Neuronal stem cell (in vitro differentiated cells): ENCODE data around the gene FGGY.

Source experiments
- DNase-seq: peaks from one replicate; pipeline ENCODE4 v3.0.0-alpha.2; 2013; ENCODE audit warnings: low spot score
- H2AFZ ChIP-seq: one replicate; pipeline ENCODE4 v1.6.1; 2013; ENCODE audit warnings: mild to moderate bottlenecking, low read length, inconsistent platforms
- H2AK5ac ChIP-seq: 2 replicates; pipeline ENCODE4 v1.6.1; 2013; ENCODE audit warnings: low read depth, mild to moderate bottlenecking, inconsistent platforms, low read length, moderate library complexity, mixed read lengths
- H2BK120ac ChIP-seq: 2 replicates; pipeline ENCODE4 v1.6.1; 2013; ENCODE audit warnings: low read depth, mild to moderate bottlenecking, inconsistent platforms, low read length, moderate library complexity, mixed read lengths
- H2BK12ac ChIP-seq: one replicate; pipeline ENCODE4 v1.6.1; 2013; ENCODE audit warnings: low read length, inconsistent platforms
- H2BK15ac ChIP-seq: 2 replicates; pipeline ENCODE4 v1.6.1; 2013; ENCODE audit warnings: mild to moderate bottlenecking, low read length, inconsistent platforms, mixed read lengths
- H2BK5ac ChIP-seq: one replicate; pipeline ENCODE4 v1.6.1; 2013; ENCODE audit warnings: inconsistent platforms, mild to moderate bottlenecking, low read length, moderate library complexity
- H3K14ac ChIP-seq: one replicate; pipeline ENCODE4 v1.6.1; 2013; ENCODE audit warnings: low read length, inconsistent platforms
- H3K18ac ChIP-seq: 2 replicates; pipeline ENCODE4 v1.6.1; 2013; ENCODE audit warnings: low read length, inconsistent platforms
- H3K23ac ChIP-seq: 2 replicates; pipeline ENCODE4 v1.6.1; 2013; ENCODE audit warnings: low read depth, mild to moderate bottlenecking, mixed read lengths, low read length, inconsistent platforms; ENCODE audit not compliant: poor library complexity
- H3K27ac ChIP-seq: replicated peaks from 3 replicates; pipeline ENCODE4 v1.5.1; 2013; ENCODE audit warnings: low read length, inconsistent platforms
- H3K27me3 ChIP-seq, 3 experiments: 2 replicates each; pipeline ENCODE4 v1.6.1; 2013; ENCODE audit warnings: low read length in 3 of 3, mild to moderate bottlenecking in 2 of 3, inconsistent platforms in 1 of 3, low read depth in 1 of 3, mixed read lengths in 1 of 3, moderate library complexity in 1 of 3; ENCODE audit not compliant: control insufficient read depth in 3 of 3, insufficient read depth in 3 of 3
- H3K36me3 ChIP-seq, 2 donors: replicated peaks in 1 of 2; 2 replicates each; pipeline ENCODE4 v1.6.1; 2013; ENCODE audit warnings: low read length in 2 of 2; ENCODE audit not compliant: control insufficient read depth in 2 of 2, insufficient read depth in 2 of 2
- H3K4ac ChIP-seq: 2 replicates; pipeline ENCODE4 v1.6.1; 2013; ENCODE audit warnings: inconsistent platforms, mild to moderate bottlenecking, low read length, moderate library complexity
- H3K4me1 ChIP-seq, 2 donors: 1 replicate in 1 of 2; 2 replicates in 1 of 2; pipeline ENCODE4 v1.6.1; 2013; ENCODE audit warnings: low read length in 2 of 2, low read depth in 1 of 2; ENCODE audit not compliant: control insufficient read depth in 2 of 2, insufficient read depth in 1 of 2
- H3K4me2 ChIP-seq: one replicate; pipeline ENCODE4 v1.6.1; 2013; ENCODE audit warnings: mild to moderate bottlenecking, low read length, inconsistent platforms; ENCODE audit not compliant: insufficient read depth, poor library complexity, severe bottlenecking
- H3K4me3 ChIP-seq, 2 donors: 2 replicates each; pipeline ENCODE4 v1.5.1; 2013; ENCODE audit warnings: low read length in 2 of 2, mild to moderate bottlenecking in 2 of 2, inconsistent platforms in 1 of 2, moderate library complexity in 1 of 2
- H3K79me1 ChIP-seq: one replicate; pipeline ENCODE4 v1.6.1; 2013; ENCODE audit warnings: low read depth, mild to moderate bottlenecking, inconsistent platforms, low read length, moderate library complexity
- H3K9ac ChIP-seq: one replicate; pipeline ENCODE4 v1.6.1; 2013; ENCODE audit warnings: mild to moderate bottlenecking, low read depth, low read length, inconsistent platforms; ENCODE audit not compliant: poor library complexity
- H3K9me3 ChIP-seq, 2 donors: replicated peaks in 1 of 2; 2 replicates each; pipeline versions ENCODE3 to v1.6.1; 2013; ENCODE audit warnings: low read length in 2 of 2, mild to moderate bottlenecking in 2 of 2, inconsistent platforms in 1 of 2, low read depth in 1 of 2, mixed read lengths in 1 of 2, moderate library complexity in 1 of 2; ENCODE audit not compliant: control insufficient read depth in 2 of 2, insufficient read depth in 1 of 2
- H4K8ac ChIP-seq: one replicate; pipeline ENCODE4 v1.6.1; 2013; ENCODE audit warnings: low read depth, mild to moderate bottlenecking, inconsistent platforms, low read length, moderate library complexity
- H4K91ac ChIP-seq: one replicate; pipeline ENCODE4 v1.6.1; 2013; ENCODE audit warnings: low read length, low read depth, mild to moderate bottlenecking, inconsistent platforms; ENCODE audit not compliant: poor library complexity
- WGBS, 2 donors: extraction: QIAGEN DNeasy Blood & Tissue Kit; methylation state at CpG; one replicate each; pipeline ENCODE4 v1.1.7; 2013; ENCODE audit warnings: missing lambda C conversion rate in 2 of 2, mixed read lengths in 1 of 2; ENCODE audit not compliant: insufficient read length in 2 of 2, insufficient replicate concordance in 1 of 2; ENCODE audit errors: extremely low coverage in 2 of 2; 5-methylcytosine and 5-hydroxymethylcytosine counted together

The FGGY gene

GRCh38 chr1:59294423-59294822 lies 2.5 kb upstream of the FGGY start:
- H3K4me2 ChIP-seq = no peak overlapping the region
- no peak overlapping the region for H3K27ac ChIP-seq
- H2BK5ac ChIP-seq = no peak overlapping the region
- H3K36me3 ChIP-seq = peaks cover 0 to 1% of the 10 kb centered on the region in 2 donors
- no peak overlapping the region for H2BK15ac ChIP-seq
- no peak overlapping the region for H3K4me3 ChIP-seq
- no peaks in the 10 kb centered on the region for H3K79me1 ChIP-seq
- no peak overlapping the region for H3K23ac ChIP-seq
- H4K8ac ChIP-seq = no peak overlapping the region
- H2AK5ac ChIP-seq = no peak overlapping the region
- no peak overlapping the region for H2BK12ac ChIP-seq
- H3K4me1 ChIP-seq = peaks cover 1 to 7% of the 10 kb centered on the region in 2 donors
- H3K9me3 ChIP-seq = no peaks in the 10 kb centered on the region
- H4K91ac ChIP-seq = no peak overlapping the region
- no CpG with 5 or more reads among the region's 4 CpGs for WGBS, 2 donors
- H2AFZ ChIP-seq = no peak overlapping the region
- no peak overlapping the region for H3K14ac ChIP-seq
- no peak overlapping the region for H2BK120ac ChIP-seq
- H3K9ac ChIP-seq = no peak overlapping the region
- no peak overlapping the region for H3K4ac ChIP-seq
- no peak for DNase-seq
- no peaks in the 10 kb centered on the region for H3K27me3 ChIP-seq
- no peak overlapping the region for H3K18ac ChIP-seq

DNA sequence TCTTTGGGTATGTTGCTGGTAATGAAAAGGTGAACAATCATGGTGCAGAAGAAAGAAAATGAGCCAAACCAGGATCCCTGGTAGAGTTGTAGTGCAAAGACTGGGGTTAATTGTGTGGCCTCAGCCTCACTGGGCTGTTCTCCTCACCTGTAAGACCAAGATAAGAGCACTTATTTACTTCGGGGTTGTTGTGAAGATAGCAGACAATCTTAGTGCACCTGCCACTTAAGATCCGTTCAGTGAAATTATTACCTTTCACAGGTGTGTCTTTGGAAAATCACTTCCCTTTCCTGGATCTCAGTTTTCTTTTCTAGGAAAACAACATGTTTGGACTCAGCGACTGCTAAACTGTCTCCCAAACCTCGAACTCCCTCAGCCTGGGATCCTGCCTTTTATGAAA lies 1.3 kb upstream of the FGGY start:
- no peak overlapping the region for H4K8ac ChIP-seq
- DNase-seq = no peak
- H2BK15ac ChIP-seq = no peak overlapping the region
- no peak overlapping the region for H3K18ac ChIP-seq
- peak overlapping the region; percentile 79 for H2AFZ ChIP-seq
- no peak overlapping the region for H3K23ac ChIP-seq
- H3K27ac ChIP-seq = no peak overlapping the region
- no peak overlapping the region for H2BK5ac ChIP-seq
- no peaks in the 10 kb centered on the region for H3K27me3 ChIP-seq
- no peaks in the 10 kb centered on the region for H3K9me3 ChIP-seq
- no peak overlapping the region for H2AK5ac ChIP-seq
- peak overlapping the region; percentile 59 for H3K4me2 ChIP-seq
- H2BK12ac ChIP-seq = no peak overlapping the region
- WGBS, 2 donors = no CpG with 5 or more reads among the region's 4 CpGs
- H3K9ac ChIP-seq = no peak overlapping the region
- H4K91ac ChIP-seq = no peak overlapping the region
- no peak overlapping the region for H3K14ac ChIP-seq
- H3K4me1 ChIP-seq = peaks cover 1 to 7% of the 10 kb centered on the region in 2 donors
- H3K4me3 ChIP-seq = peak overlapping the region in 1 of 2 donors; percentile 53
- no peaks in the 10 kb centered on the region for H3K36me3 ChIP-seq
- H3K79me1 ChIP-seq = no peaks in the 10 kb centered on the region
- no peak overlapping the region for H2BK120ac ChIP-seq
- H3K4ac ChIP-seq = no peak overlapping the region

GRCh38 chr1:59298026-59298583 lies 1.2 kb downstream of the FGGY start:
- H2BK5ac ChIP-seq = no peak overlapping the region
- H2BK15ac ChIP-seq = no peak overlapping the region
- H4K8ac ChIP-seq = no peak overlapping the region
- no peak overlapping the region for H3K9ac ChIP-seq
- H3K23ac ChIP-seq = no peak overlapping the region
- no CpG with 5 or more reads among the region's 2 CpGs for WGBS, 2 donors
- no peak overlapping the region for H3K4me2 ChIP-seq
- H3K4me3 ChIP-seq = no peak overlapping the region
- H3K4ac ChIP-seq = no peak overlapping the region
- H4K91ac ChIP-seq = no peak overlapping the region
- no peaks in the 10 kb centered on the region for H3K36me3 ChIP-seq
- DNase-seq = no peak
- no peak overlapping the region for H3K14ac ChIP-seq
- H2AFZ ChIP-seq = peak overlapping the region; percentile 3
- no peak overlapping the region for H3K18ac ChIP-seq
- no peak overlapping the region for H3K27ac ChIP-seq
- peaks cover 0 to 13% of the 10 kb centered on the region in 2 donors for H3K9me3 ChIP-seq
- H3K79me1 ChIP-seq = no peaks in the 10 kb centered on the region
- H2AK5ac ChIP-seq = no peak overlapping the region
- no peak overlapping the region for H2BK120ac ChIP-seq
- no peak overlapping the region for H2BK12ac ChIP-seq
- H3K27me3 ChIP-seq = no peaks in the 10 kb centered on the region
- peaks cover 1 to 7% of the 10 kb centered on the region in 2 donors for H3K4me1 ChIP-seq

DNA sequence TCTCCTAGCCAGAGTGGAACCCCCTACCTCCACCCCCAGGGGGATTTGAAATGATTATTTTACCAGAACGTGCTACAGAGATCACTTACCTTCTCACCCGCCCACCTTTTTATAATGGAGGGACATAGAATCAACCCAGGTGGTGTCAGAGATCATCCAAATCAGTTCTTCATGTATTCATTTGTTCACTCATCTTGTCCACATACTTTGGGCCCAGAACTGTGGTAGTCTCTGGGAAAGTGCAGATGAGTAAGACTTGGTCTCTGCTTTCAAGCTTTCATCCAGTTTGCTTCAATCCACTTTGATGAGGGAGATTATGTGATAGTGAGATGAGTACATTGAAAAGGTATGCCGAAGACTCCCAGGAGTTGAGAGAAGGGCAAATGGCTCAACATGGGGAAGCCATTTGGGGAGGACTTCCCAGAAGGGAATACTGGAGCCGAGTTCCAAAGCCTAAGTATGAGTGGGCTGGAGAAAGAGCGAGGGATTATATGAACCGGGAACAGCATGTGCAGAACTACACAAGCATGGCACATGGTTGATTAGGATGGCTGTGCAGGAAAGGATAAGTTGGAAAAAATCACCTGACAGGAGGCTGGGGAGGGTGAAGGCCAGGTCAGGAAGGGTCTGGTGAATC lies 1.9 kb downstream of the FGGY start:
- no peak overlapping the region for H3K9ac ChIP-seq
- H3K4ac ChIP-seq = no peak overlapping the region
- no peak overlapping the region for H2BK12ac ChIP-seq
- H3K23ac ChIP-seq = no peak overlapping the region
- no peak overlapping the region for H2BK120ac ChIP-seq
- no peak overlapping the region for H4K91ac ChIP-seq
- no peak overlapping the region for H3K14ac ChIP-seq
- H3K27me3 ChIP-seq = no peaks in the 10 kb centered on the region
- no peaks in the 10 kb centered on the region for H3K36me3 ChIP-seq
- no peak overlapping the region for H3K4me3 ChIP-seq
- H3K9me3 ChIP-seq = peaks cover 0 to 13% of the 10 kb centered on the region in 2 donors
- H3K4me1 ChIP-seq = peaks cover 1 to 7% of the 10 kb centered on the region in 2 donors
- H2BK15ac ChIP-seq = no peak overlapping the region
- no peak overlapping the region for H3K18ac ChIP-seq
- no peak overlapping the region for H3K4me2 ChIP-seq
- no peak overlapping the region for H4K8ac ChIP-seq
- no peak overlapping the region for H3K27ac ChIP-seq
- H3K79me1 ChIP-seq = no peaks in the 10 kb centered on the region
- no peak for DNase-seq
- no peak overlapping the region for H2BK5ac ChIP-seq
- no peak overlapping the region for H2AK5ac ChIP-seq
- H2AFZ ChIP-seq = no peak overlapping the region
- WGBS, 2 donors = no CpG with 5 or more reads among the region's 6 CpGs
